Gastrocnemius medialis (tissue), 4 donors: ENCODE results near the gene KRT14.
"Not testable (repeated sequence)": the region's sequence is repeated elsewhere in the genome, so short reads cannot be mapped to it uniquely, and the experiment has no call there.

Experiments used
- CTCF ChIP-seq, 5 experiments: fragments of 450-650 bp in 3 of 5; fragments of 200-600 bp in 2 of 5; sonication (generic) in 2 of 5; IDR thresholded peaks in 4 of 5; conservative IDR thresholded peaks in 1 of 5; 1 replicate in 4 of 5; 2 replicates in 1 of 5; pipeline ENCODE4 v1.5.1; 2016 to 2019; ENCODE audit warnings: antibody characterized with exemption in 5 of 5, mild to moderate bottlenecking in 3 of 5, moderate library complexity in 3 of 5
- POLR2A ChIP-seq, 2 donors: fragments of 450-650 bp; IDR thresholded peaks; one replicate each; pipeline ENCODE4 v1.6.1; 2017; ENCODE audit warnings: antibody characterized with exemption in 2 of 2, mild to moderate bottlenecking in 2 of 2, moderate library complexity in 2 of 2

- TF ChIP-seq CTCF (IDR thresholded peaks at IDR 0.05 in 4 of 5, conservative IDR thresholded peaks at IDR 0.05 in 1 of 5); POLR2A (IDR thresholded peaks at IDR 0.05): not testable (repeated sequence)
Observed at GRCh38 chr17:41582061-41582968, 4.4 kb downstream of the KRT14 start.
